Epithelial cell of prostate (primary cell): Measurements from ENCODE around the gene TULP1.

Experiments used
- DNase-seq: peaks from one replicate; pipeline ENCODE4 v3.0.0-alpha.2; 2011; ENCODE audit warnings: low read depth, low spot score
- H3K27ac ChIP-seq: fragments of 450-650 bp; 2 replicates; pipeline ENCODE4 v1.5.1; 2017; ENCODE audit warnings: mild to moderate bottlenecking

TULP1 gene

GRCh38 chr6:35471836-35472345 lies 40.8 kb downstream of the TULP1 start:
- H3K27ac ChIP-seq = peak overlapping the region; percentile 94
- DNase-seq = no peak

GRCh38 chr6:35470663-35471120 lies 42.0 kb downstream of the TULP1 start:
- peak overlapping the region; percentile 94 for H3K27ac ChIP-seq
- no peak for DNase-seq

- H3K27ac ChIP-seq = peak overlapping the region; percentile 94
- DNase-seq = no peak
Observed at GRCh38 chr6:35469751-35470662, 42.7 kb downstream of the TULP1 start.

- peak overlapping the region; percentile 94 for H3K27ac ChIP-seq
- no peak for DNase-seq
Observed at GRCh38 chr6:35468980-35469750, 43.5 kb downstream of the TULP1 start.

DNA sequence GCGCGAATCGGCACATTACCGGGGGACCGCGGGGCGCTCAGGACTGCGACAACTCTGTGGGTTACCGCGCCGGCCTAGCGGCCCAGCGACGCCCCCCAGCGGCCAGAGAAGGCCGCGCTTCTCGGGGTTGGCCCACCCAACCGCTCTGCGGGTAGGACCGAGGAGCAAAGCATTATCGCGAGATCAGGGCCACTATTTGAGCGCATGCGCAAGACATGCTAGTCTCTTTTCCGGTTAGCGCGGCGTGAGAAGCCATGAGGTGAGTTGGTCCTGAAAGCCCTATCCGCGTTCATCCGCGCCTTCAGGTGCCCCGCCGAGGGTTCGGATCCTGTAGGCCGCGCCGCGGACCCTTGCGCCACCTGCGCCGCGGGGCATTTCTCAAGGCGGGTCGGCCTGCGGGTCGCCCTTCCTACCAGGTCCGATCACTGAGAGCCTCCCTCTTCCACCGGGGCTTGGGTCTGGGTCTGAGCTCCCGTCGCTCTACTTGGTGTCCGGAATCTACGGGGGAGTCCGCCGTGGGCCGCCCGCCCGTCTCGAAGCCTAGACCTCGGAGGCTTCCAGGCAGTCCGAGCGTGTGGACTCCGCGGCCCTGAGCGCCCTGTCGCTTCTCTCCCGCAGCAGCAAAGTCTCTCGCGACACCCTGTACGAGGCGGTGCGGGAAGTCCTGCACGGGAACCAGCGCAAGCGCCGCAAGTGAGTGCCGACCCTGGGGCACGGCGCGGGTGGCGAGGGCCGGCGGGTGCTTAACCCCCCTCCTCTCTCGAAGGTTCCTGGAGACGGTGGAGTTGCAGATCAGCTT lies 44.3 kb downstream of the TULP1 start, which contains the start of gene RPL10A:
Gene RPL10A, plus strand, starts transcription at position 221 of the 799 bp plus-strand sequence. Its CDS starts 34 bp downstream, at position 255.
- peak within 1 kb of the TSS; percentile 94 for H3K27ac ChIP-seq
- peak; percentile 82 for DNase-seq

DNA sequence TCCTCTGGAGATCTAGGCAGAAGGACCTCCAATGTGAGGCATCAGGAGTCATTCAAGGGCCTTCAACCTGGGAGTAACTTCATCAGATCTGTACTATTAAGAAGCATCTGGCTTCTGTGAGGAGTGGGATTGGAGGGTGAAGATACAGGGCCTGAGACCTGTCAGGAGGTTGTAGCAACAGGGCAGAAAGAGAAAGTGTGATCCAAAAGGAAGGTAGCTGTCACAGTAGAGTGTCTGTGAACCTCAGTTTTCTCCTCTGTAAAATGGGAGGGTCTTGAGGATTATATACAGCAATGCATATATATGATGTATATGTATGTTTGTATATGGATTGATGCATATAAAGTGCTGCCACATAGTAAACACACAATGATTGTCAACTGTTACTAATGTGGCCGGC lies 47.0 kb downstream of the TULP1 start:
- no peak for DNase-seq
- no peak overlapping the region for H3K27ac ChIP-seq

GRCh38 chr6:35463292-35463691 lies 49.4 kb downstream of the TULP1 start:
- H3K27ac ChIP-seq = no peak overlapping the region
- DNase-seq = no peak

GRCh38 chr6:35461270-35461669 lies 51.4 kb downstream of the TULP1 start:
- H3K27ac ChIP-seq = no peak overlapping the region
- no peak for DNase-seq

DNA sequence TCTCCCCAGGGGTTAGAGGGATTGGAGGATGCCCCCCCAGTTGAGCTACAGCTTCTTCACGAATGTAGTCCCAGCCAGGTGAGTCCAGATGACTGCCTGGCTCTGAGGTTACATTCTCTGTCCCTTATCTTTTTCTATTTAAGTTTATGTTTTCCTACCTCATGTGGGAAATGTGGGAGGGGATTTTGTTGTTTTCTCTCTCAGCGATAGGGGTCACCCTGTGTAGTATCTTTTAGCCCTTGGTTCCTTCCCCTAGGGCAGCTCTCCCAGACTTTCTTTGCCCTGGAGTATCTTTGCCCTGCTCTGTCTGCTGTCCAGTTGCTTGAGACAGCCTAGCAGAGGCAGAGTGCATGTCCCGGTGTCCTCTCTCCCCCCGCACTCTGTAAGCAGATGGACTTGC lies 54.8 kb downstream of the TULP1 start:
- DNase-seq = no peak
- no peak overlapping the region for H3K27ac ChIP-seq

DNA sequence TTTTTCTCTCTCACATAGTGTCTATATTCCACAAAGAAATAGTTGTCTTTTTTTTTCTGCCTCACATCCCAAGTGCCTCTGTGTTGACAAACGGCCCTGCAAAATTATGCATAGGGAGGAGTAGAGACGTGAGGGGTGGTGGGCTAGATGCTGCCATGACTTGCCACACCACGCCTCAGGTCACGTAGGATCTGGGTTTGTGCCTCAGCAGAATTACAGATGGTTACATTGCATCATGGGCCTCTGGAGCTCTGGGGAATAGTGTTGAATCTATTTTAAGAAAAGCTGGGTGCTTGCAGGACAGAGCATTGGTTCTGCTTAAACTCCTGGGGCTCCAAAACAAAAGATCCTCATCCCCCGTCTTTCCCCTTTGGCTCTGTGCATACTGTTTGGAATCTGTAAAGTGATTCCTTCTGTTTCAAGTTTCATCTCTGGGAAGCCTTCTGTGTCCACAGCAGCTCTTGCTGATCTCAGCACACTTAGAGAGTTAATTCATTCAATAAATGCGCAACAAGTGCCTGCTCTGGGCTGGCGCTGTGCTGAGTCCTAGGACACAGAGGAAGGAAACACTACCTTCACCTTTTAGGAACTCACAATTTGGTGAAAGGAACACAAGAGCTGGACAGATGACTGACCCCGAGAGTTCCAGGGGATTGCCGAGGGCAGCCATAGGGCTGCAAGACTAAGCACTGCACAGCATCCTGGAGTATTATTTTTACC lies 58.1 kb downstream of the TULP1 start:
- no peak for DNase-seq

GRCh38 chr6:35453236-35453635 lies 59.5 kb downstream of the TULP1 start:
- H3K27ac ChIP-seq = peak overlapping the region; percentile 73
- no peak for DNase-seq

More for the DNA sequence above, 58.1 kb downstream of the TULP1 start:
- peak overlapping the region; percentile 73 for H3K27ac ChIP-seq

GRCh38 chr6:35452183-35453090 lies 60.3 kb downstream of the TULP1 start, which contains the start of gene FANCE:
Gene FANCE, plus strand, starts transcription at chr6:35452338. Its CDS starts 208 bp downstream, at chr6:35452546.
- H3K27ac ChIP-seq = peak within 1 kb of the TSS; percentile 73
- DNase-seq = peak; percentile 55

DNA sequence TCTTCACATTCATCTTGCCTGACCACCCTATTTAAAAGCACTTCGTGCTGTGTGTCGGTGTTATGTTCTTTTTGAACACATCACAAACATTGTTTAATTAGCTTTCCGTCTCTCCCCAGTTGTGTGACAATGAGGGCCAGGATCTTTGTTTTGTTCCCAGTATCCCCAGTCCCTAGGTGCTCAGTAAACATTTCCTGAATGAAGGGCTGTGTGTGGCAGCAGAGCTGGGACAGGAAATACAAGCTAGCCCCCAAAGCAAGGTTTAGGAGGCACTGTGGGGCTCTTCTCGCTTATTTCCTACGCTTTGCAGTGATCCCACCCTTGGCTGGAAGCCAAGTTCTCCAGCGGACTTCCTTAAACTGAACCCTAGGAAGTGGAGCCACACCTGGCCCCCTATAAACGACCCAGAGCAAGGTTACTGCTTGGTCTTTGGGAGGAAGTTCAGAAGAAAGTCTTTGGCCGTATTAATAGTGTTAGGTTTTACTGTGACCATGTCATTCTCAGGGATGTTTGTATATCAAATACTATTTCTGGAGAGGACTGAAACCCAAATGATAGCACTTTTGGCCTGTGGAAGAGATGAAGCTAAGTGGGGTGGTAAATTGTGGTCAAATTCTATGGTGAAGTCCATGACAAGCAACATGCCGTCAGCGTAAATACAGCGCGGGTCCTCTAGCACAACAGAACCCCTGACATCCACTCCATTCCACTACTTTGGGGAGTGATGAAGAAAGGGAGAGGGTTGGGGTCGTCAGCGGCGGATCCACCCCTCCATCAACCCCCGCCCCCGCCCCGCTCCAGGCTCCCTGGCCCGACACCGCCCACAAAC lies 61.1 kb downstream of the TULP1 start:
- no peak overlapping the region for H3K27ac ChIP-seq
- DNase-seq = no peak

DNA sequence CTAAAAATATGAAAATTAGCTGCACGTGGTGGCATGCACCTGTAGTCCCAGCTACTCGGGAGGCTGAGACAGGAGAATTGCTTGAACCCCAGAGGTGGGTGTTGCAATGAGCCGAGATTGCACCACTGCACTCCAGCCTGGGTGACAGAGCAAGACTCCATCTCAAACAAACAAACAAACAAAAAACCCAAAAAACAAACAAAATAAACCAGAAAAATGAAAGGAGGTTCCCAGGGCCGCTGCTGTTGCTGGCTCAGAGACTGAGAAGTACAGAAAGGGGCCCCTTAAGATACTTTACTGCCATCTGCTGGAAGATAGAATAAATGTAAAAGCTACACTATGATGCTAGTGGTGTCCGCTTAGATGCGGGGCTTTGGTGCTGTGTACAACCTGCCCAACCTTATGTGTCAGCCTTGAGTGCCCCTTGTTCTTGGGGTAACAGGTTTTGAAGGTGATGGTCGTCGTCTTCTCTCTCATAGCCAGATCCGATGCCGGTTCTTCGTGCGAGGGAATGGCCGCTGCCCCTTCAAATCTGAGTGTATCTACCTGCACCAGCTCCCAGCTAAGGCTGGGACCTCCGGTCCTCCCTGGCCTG lies 63.3 kb downstream of the TULP1 start:
- no peak for DNase-seq
- H3K27ac ChIP-seq = no peak overlapping the region

GRCh38 chr6:35448191-35448590 lies 64.5 kb downstream of the TULP1 start:
- no peak for DNase-seq
- no peak overlapping the region for H3K27ac ChIP-seq
